NCI-H345 treated with DMSO at 0.1 percent for 48 hours (cell line): ENCODE results near the gene FANCD2.
"Not testable (repeated sequence)": the region's sequence is repeated elsewhere in the genome, so short reads cannot be mapped to it uniquely, and the experiment has no call there.

Experiments
- DNase-seq: peaks from one replicate; lab custom pipeline; 2025; ENCODE audit not compliant: unreplicated experiment; lab: John Stamatoyannopoulos, UW

FANCD2 gene

GRCh38 chr3:10012106-10012505, 14.1 kb upstream of the FANCD2 start:
- DNase-seq, result no peak

- no peak for DNase-seq
These were observed 10.8 kb upstream of the FANCD2 start for GRCh38 chr3:10015461-10015904.

- no peak for DNase-seq
These were observed 8.5 kb upstream of the FANCD2 start for GRCh38 chr3:10017636-10018292.

GRCh38 chr3:10018806-10019205, 7.4 kb upstream of the FANCD2 start:
- not testable (repeated sequence) for DNase-seq

GRCh38 chr3:10019326-10019725, 6.9 kb upstream of the FANCD2 start:
- no peak for DNase-seq

DNA sequence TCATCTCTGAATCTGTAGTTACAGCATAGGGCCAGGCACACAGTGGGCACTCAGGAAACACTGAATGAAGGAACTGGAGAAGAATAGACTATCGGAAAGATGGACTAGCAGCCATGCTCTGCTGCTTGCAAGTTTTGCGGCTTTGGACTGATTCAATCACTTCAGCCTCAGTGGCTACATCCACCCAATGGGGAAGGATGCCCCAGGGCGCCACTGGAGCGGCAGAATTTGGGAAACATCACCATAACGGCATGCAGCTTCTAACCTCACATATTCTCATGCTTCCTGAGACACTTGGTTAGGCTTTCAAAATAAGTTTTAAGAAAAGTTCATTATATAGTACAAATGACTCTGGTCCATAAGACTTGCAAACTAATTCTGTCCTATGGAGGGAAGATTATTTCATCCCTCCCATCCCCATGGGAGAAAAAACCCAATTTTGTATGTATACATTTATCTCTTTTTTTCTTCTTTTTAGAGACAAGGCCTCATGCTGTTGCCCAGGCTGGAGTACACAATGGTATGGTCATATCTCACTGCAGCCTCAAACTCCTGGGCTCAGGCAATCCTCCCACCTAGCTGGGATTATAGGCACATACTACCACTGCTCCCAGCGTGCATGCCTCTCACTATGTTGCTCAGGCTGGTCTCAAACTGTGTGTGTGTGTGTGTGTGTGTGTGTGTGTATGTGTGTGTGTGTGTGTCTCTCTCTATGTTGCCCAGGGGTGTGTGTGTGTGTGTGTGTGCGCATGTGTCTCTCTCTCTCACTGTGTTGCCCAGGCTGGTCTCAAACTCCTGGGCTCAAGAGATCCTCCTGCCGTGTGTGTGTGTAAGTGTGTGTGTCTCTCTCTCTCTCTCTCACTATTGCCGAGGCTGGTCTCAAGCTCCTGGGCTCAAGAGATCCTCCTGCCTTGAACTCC, 4.1 kb upstream of the FANCD2 start:
- no peak for DNase-seq

DNA sequence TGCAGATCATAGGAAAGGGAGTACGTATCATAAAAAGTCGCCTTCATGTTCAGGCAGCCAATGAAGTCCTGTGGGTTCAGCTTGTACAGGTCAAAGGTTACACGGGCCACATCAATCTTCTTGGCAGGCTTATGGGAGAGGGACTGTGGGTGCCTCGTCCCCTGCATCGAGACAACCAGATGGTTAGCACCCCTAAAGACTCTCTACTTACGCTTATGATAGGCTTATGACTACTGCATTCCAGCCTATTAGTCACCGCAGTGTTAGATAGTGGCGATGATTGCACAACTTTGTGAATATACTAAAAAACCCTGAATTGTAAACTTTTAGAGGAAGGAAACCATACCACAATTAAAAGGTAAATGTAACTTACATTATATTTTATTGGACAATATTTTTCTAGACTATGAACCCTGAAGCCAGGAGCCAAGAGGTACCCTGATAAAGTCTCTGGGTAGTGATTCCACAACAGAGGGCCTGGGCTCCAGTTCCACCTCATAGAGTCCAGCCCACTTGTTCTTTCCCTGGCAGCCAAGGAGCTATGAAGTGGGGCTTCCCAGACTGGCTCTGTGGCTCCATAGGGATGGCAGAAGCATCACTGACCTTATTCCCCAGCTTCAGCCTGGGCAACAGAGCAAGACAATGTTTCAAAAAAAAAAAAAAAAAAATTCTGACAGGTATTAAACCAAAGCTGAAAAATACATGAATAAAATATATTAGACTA, 2.5 kb upstream of the FANCD2 start:
- no peak for DNase-seq

GRCh38 chr3:10025205-10026083, 793 bp upstream of the FANCD2 start:
- DNase-seq, result no peak

GRCh38 chr3:10041034-10041433, 14.8 kb downstream of the FANCD2 start:
- no peak for DNase-seq

GRCh38 chr3:10047876-10048275, 21.6 kb downstream of the FANCD2 start:
- no peak for DNase-seq

- DNase-seq, result not testable (repeated sequence)
These were observed 26.8 kb downstream of the FANCD2 start for GRCh38 chr3:10053054-10053453.

DNA sequence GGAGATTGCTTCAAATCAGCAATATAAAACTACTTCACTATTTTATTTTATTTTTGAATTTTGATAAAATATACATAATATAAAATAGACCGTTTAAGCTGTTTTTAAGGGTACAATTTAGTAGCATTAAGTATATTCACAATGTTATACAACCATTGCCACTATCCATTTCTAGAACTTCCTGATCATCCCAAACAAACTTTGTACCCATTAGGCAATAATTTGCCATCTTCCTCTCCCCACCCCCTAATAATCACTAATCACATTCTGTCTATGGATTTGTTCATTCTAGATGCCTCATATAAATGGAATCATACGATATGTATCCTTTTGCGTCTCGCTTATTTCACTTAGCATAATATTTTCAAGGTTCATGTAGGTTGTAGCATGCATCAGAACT, 28.9 kb downstream of the FANCD2 start:
- DNase-seq, result no peak

DNA sequence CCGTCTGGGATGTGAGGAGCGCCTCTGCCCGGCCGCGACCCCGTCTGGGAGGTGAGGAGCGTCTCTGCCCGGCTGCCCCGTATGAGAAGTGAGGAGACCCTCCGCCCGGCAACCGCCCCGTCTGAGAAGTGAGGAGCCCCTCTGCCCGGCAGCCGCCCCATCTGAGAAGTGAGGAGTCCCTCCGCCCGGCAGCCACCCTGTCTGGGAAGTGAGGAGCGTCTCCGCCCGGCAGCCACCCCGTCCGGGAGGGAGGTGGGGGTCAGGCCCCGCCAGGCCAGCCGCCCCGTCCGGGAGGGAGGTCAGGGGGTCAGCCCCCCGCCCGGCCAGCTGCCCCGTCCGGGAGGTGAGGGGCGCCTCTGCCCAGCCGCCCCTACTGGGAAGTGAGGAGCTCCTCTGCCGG, 43.8 kb downstream of the FANCD2 start:
- DNase-seq, result not testable (repeated sequence)

DNA sequence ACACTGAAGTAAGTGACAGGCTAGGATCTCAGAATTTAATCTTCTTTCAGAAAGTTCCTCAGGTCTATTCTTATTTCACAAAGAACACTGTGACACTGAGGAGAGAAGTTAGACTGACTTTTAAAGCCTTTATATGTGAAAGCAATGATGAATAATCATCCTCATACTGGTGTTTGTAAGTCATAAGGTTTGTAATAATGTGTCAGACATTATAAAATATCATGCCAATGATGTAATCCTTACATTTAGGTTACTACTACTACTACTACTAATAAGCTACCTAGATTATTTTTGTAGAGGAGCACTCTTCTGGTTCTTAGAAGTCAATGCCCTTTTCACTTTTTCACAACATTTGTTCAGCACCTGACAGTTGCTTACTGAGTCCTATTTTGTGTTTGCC, 48.4 kb downstream of the FANCD2 start:
- no peak for DNase-seq

DNA sequence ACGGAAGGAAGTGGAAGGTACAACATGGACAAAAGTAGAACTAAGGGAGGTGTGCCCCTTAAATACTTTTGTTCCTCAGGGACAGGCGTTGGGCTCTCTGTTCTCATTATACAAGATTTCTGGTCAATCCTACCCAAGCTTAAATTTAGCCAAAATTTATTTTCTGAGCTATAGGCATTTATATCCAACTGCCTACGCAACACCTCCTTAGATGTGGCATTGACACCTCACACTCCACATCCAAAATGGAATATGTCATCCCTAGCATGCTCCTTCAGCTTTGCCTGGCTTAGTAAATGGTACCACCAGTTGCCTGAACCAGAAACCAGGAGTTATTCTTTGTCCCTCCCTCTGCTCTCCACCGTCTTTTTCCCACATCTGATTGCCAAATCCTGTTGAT, 55.6 kb downstream of the FANCD2 start:
- no peak for DNase-seq

- DNase-seq, result no peak
These were observed 59.5 kb downstream of the FANCD2 start for GRCh38 chr3:10085738-10086137.

GRCh38 chr3:10088256-10088655, 62.0 kb downstream of the FANCD2 start:
- DNase-seq, result no peak

DNA sequence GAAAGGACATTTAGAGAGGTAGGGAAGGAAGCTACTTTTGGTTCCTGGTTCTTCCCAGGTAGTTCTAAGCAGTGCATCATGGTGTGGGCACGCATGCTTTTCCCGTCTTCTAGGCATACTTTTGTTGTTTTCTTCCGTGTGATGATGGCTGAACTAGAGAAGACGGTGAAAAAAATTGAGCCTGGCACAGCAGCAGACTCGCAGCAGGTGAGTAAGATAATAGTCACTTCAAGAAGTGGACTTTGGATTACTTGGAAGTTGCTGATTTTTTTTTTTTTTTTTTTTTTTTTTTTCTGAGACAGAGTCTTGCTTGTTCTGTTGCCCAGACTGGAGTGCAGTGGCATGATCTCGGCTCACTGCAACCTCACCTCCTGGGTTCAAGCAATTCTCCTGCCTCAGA, 63.9 kb downstream of the FANCD2 start:
- DNase-seq, result no peak

- not testable (repeated sequence) for DNase-seq
These were observed 64.5 kb downstream of the FANCD2 start for GRCh38 chr3:10090774-10091173.

DNA sequence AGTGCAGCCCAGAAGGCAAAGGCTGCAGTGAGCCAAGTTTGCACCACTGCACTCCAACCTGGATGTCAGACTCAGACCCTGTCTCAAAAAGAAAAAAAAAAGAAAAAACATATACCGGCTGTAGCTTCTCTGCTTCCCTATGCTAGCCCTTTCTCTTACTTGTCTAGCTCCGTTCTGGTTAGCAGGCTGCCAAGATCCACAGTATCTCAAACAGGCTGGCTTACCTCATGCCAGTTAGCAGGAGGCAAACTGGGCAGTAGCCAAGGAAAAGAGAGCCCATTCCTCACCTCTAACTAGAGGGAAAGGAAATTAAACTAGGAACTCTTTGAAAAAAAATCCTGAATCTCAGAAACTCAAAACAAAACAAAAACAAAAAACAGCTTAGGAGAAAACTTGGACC, 65.2 kb downstream of the FANCD2 start:
- DNase-seq, result not testable (repeated sequence)

DNA sequence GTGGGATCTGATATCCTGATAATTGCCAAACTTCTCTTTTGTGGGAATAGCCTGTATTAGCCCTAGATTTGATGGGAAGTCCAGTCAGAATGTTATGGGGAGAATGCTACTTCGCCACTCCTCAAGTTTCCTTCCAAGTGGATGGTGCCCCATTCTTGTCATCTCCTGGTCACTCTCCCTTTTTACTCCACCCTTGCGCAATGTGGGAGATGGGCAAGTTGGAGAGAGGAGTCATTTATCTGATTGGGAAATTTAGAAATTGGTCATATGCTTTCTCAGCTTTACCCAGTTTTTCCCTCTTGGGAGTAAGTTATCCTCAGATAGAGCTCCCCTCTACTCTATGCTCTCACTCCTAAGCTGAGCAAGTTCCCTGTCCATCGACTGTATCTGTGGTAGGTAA, 67.4 kb downstream of the FANCD2 start:
- DNase-seq, result no peak
